Measurements from ENCODE around the gene TTLL9.

GRCh38 chr20:31829731-31830130, 40.7 kb upstream of the TTLL9 start:
- TF ChIP-seq ZFP3 (CRISPR knock-in tag; IDR thresholded peaks at IDR 0.05) (no peak), ZNF565 (CRISPR knock-in tag; conservative IDR thresholded peaks at IDR 0.05; ENCODE audit: low read depth) (no peak), RARB (CRISPR knock-in tag; IDR thresholded peaks at IDR 0.05) (no peak), PATZ1 (CRISPR knock-in tag; IDR thresholded peaks at IDR 0.05; ENCODE audit: borderline replicate concordance) (no peak), TCF4 (CRISPR knock-in tag; IDR thresholded peaks at IDR 0.05; ENCODE audit: borderline replicate concordance) (no peak), ZFP30 (CRISPR knock-in tag; IDR thresholded peaks at IDR 0.05) (no peak), ZC3H10 (CRISPR knock-in tag; IDR thresholded peaks at IDR 0.05) (no peak), ESRRG (CRISPR knock-in tag; IDR thresholded peaks at IDR 0.05) (no peak), ZNF70 (CRISPR knock-in tag; IDR thresholded peaks at IDR 0.05) (no peak), PPARA (CRISPR knock-in tag; IDR thresholded peaks at IDR 0.05; ENCODE audit: borderline replicate concordance) (no peak), CSDC2 (CRISPR knock-in tag; IDR thresholded peaks at IDR 0.05) (no peak), ARNTL (CRISPR knock-in tag; IDR thresholded peaks at IDR 0.05; ENCODE audit: borderline replicate concordance, low read depth) (no peak), SNAI2 (CRISPR knock-in tag; IDR thresholded peaks at IDR 0.05) (no peak)
- TF ChIP-seq, protein P1, sequence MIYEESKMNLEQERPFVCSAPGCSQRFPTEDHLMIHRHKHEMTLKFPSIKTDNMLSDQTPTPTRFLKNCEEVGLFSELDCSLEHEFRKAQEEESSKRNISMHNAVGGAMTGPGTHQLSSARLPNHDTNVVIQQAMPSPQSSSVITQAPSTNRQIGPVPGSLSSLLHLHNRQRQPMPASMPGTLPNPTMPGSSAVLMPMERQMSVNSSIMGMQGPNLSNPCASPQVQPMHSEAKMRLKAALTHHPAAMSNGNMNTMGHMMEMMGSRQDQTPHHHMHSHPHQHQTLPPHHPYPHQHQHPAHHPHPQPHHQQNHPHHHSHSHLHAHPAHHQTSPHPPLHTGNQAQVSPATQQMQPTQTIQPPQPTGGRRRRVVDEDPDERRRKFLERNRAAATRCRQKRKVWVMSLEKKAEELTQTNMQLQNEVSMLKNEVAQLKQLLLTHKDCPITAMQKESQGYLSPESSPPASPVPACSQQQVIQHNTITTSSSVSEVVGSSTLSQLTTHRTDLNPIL (CRISPR knock-in tag; IDR thresholded peaks at IDR 0.05; ENCODE audit: low read depth) = no peak
